ENCODE measurements around the gene DBNL. TPM values are rescaled to one million over a fixed set of nuclear protein-coding genes. Genes with fewer than 3 reads are reported as not detected.

The DBNL gene
- polyA plus RNA-seq, 2 of the 4 experiments (the other 2 are of a cell fraction): 41.8 to 95.0 TPM

GRCh38 chr7:44105832-44106231 lies 61.3 kb downstream of the DBNL start:
- CTCF ChIA-PET: interaction anchor here (0.8 to 0.9 kb wide), 2 partner anchors 12 to 33 kb away, joined by 3 to 4 read pairs; no protein-coding TSS in a partner anchor
- 0 out of 6 replicates have a peak overlapping the region, but pooled peaks of 1 of the 2 experiments have one; percentile 5 for H3K27ac ChIP-seq
- H3K4me1 ChIP-seq: peaks cover 8% of the 10 kb centered on the region; the same call in 1 of the 3 replicates
- TF ChIP-seq KDM1A (IDR thresholded peaks at IDR 0.05; ENCODE audit: low read depth) (no peak), TFCP2L1 (CRISPR knock-in tag; IDR thresholded peaks at IDR 0.05) (no peak), ZNF302 (CRISPR knock-in tag; IDR thresholded peaks at IDR 0.05) (no peak), RNF2 (IDR thresholded peaks at IDR 0.05; ENCODE audit: borderline replicate concordance, low read depth) (no peak), TP53 (CRISPR knock-in tag; IDR thresholded peaks at IDR 0.05) (no peak), EHMT2 (IDR thresholded peaks at IDR 0.05; ENCODE audit: low read depth) (no peak), ZSCAN20 (CRISPR knock-in tag; IDR thresholded peaks at IDR 0.05) (no peak), MAZ (IDR thresholded peaks at IDR 0.05; ENCODE audit: borderline replicate concordance, low read depth, low read length) (no peak), CBX8 (IDR thresholded peaks at IDR 0.05) (no peak), REST (IDR thresholded peaks at IDR 0.05) (no peak), GATA3 (IDR thresholded peaks at IDR 0.05; ENCODE audit: borderline replicate concordance) (no peak), CHD4 (IDR thresholded peaks at IDR 0.05; ENCODE audit: borderline replicate concordance) (no peak), EHF (CRISPR knock-in tag; IDR thresholded peaks at IDR 0.05) (no peak), POLR2A (IDR thresholded peaks at IDR 0.05; ENCODE audit: low read length) (no peak), PHF8 (IDR thresholded peaks at IDR 0.05; ENCODE audit: borderline replicate concordance, low read depth) (no peak), HOXA7 (CRISPR knock-in tag; IDR thresholded peaks at IDR 0.05) (no peak), MAX (IDR thresholded peaks at IDR 0.05) (no peak), ESRRA (IDR thresholded peaks at IDR 0.05; ENCODE audit: borderline replicate concordance, low read length) (no peak), SREBF2 (IDR thresholded peaks at IDR 0.05) (no peak), BHLHE40 (IDR thresholded peaks at IDR 0.05; ENCODE audit: low read depth, low read length) (no peak)
- DNase-seq (ENCODE audit: low read depth in 1 of 2, low spot score in 1 of 2): no peak
- no peak for FAIRE-seq
- H3K4me2 ChIP-seq: no peak overlapping the region
- 78% methylated on average over 2 of the region's 2 CpGs for WGBS (ENCODE audit: missing lambda C conversion rate)
- POLR2A ChIA-PET: no interaction called here
- H3K9me3 ChIP-seq: no peaks in the 10 kb centered on the region
- no peak overlapping the region for H3K4me3 ChIP-seq
- ATAC-seq: no peak; a peak in 1 of 6 replicates

GRCh38 chr7:44106311-44107065 lies 62.0 kb downstream of the DBNL start:
- DNase-seq (ENCODE audit: low read depth in 1 of 2, low spot score in 1 of 2) (no peak), ATAC-seq (no peak), FAIRE-seq (no peak)
- no peak overlapping the region for H3K27ac ChIP-seq
- H3K9me3 ChIP-seq: no peaks in the 10 kb centered on the region
- no peak overlapping the region for H3K4me2 ChIP-seq
- ChIA-PET POLR2A (no interaction called here), CTCF (interaction anchor here (0.7 to 1.1 kb wide), 2 partner anchors 9 to 10 kb away, joined by 3 read pairs; no protein-coding TSS in a partner anchor)
- H3K4me3 ChIP-seq: no peak overlapping the region
- 61% methylated on average over 10 of the region's 10 CpGs for WGBS (ENCODE audit: missing lambda C conversion rate)
- peaks cover 8% of the 10 kb centered on the region; the same call in 1 of the 3 replicates for H3K4me1 ChIP-seq
- TF ChIP-seq ZFP36 (IDR thresholded peaks at IDR 0.05; ENCODE audit: borderline replicate concordance, partially characterized antibody) (no peak), POLR2AphosphoS2 (conservative IDR thresholded peaks at IDR 0.05; ENCODE audit: low read length) (no peak), FOSB (CRISPR knock-in tag; IDR thresholded peaks at IDR 0.05) (no peak), EHMT2 (IDR thresholded peaks at IDR 0.05; ENCODE audit: low read depth) (no peak), GATA3 (IDR thresholded peaks at IDR 0.05; ENCODE audit: borderline replicate concordance) (no peak), NFE2L2 (conservative IDR thresholded peaks at IDR 0.05; ENCODE audit: low read length) (no peak), HOXA7 (CRISPR knock-in tag; IDR thresholded peaks at IDR 0.05) (no peak), KDM1A (IDR thresholded peaks at IDR 0.05; ENCODE audit: low read depth) (no peak), ZSCAN20 (CRISPR knock-in tag; IDR thresholded peaks at IDR 0.05) (no peak), REST (IDR thresholded peaks at IDR 0.05) (no peak), FOXS1 (CRISPR knock-in tag; IDR thresholded peaks at IDR 0.05) (no peak), BCL3 (IDR thresholded peaks at IDR 0.05) (no peak), HOXB13 (CRISPR knock-in tag; IDR thresholded peaks at IDR 0.05; ENCODE audit: low read depth) (no peak), BHLHE40 (IDR thresholded peaks at IDR 0.05; ENCODE audit: low read depth, low read length) (no peak)

Measured in A549 (cell line).